Measurements from ENCODE around the gene KCNJ10.

Gene KCNJ10

DNA sequence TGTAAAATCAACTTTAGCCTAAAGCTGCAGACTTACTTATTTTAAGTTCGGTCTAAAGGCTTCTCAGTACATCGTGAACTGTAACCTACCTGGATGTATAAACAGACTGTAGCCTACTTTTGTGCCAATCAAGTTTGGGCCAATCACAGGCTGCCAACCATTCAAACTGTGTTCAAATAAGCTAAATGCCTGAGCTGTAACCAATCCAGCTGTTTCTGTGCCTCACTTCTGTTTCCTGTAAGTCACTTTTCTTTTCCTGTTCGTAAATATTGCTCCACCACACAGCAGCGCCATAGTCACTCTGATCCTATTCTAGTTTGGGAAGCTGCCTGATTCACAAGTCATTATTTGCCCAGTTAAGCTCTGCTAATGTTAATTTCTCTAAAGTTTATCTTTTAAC, 78.4 kb downstream of the KCNJ10 start:
- TF ChIP-seq, protein P1, sequence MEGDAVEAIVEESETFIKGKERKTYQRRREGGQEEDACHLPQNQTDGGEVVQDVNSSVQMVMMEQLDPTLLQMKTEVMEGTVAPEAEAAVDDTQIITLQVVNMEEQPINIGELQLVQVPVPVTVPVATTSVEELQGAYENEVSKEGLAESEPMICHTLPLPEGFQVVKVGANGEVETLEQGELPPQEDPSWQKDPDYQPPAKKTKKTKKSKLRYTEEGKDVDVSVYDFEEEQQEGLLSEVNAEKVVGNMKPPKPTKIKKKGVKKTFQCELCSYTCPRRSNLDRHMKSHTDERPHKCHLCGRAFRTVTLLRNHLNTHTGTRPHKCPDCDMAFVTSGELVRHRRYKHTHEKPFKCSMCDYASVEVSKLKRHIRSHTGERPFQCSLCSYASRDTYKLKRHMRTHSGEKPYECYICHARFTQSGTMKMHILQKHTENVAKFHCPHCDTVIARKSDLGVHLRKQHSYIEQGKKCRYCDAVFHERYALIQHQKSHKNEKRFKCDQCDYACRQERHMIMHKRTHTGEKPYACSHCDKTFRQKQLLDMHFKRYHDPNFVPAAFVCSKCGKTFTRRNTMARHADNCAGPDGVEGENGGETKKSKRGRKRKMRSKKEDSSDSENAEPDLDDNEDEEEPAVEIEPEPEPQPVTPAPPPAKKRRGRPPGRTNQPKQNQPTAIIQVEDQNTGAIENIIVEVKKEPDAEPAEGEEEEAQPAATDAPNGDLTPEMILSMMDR (IDR thresholded peaks at IDR 0.05; ENCODE audit: low read depth, low read length, missing control alignments): no peak
- no peak overlapping the region for H3K4me3 ChIP-seq (ENCODE audit: low read depth, low read length)
- H3K36me3 ChIP-seq (replicated peaks): no peaks in the 10 kb centered on the region
- H3K27me3 ChIP-seq (replicated peaks): peaks cover 2% of the 10 kb centered on the region
- in situ Hi-C loops (cut with HindIII; ENCODE audit: low pct_ligation_motif_present, low sequenced_read_pairs): no loop called here
- no peak for DNase-seq
- no peak overlapping the region for H3K27ac ChIP-seq

DNA sequence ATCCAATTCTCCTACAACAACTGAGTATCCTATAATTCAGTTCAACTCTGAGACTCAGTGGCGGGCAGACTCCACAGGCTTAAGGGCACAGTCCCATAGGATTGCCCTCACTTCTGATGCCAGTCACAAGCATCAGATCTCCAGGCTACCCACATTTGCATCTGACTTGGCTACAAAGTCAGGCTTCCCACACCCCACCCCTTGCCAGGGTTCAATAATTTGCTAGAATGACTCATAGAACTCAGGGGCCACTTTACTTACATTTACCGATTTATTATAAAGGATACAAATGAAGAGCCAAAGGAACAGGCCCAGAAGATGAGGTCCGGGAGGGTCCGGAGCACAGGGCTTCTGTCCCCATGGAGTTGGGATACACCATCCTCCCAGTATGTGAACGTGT, 80.0 kb downstream of the KCNJ10 start:
- TF ChIP-seq, protein P1 (IDR thresholded peaks at IDR 0.05; ENCODE audit: low read depth, low read length, missing control alignments): no peak

DNA sequence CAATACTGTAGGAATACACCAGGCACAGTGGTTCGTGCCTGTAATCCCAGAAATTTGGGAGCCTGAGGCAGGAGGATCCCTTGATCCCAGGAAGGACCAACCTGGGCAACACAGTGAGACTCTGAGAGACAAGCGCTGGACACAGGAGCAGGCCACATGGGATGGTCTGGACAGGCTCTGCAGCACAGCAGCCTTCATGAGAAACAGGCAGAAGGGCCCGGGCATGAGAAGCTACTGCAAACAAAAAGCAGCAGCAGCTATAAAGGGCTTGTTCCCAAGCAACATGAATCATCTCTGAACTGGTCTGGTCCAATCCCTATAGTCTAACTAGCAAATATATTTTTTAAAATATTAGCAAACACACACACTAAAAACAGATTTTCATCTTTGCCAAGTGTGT, 80.4 kb downstream of the KCNJ10 start:
- no peak overlapping the region for H3K27ac ChIP-seq
- in situ Hi-C loops (cut with HindIII; ENCODE audit: low pct_ligation_motif_present, low sequenced_read_pairs): no loop called here
- TF ChIP-seq, protein P1 (IDR thresholded peaks at IDR 0.05; ENCODE audit: low read depth, low read length, missing control alignments): no peak

More for the DNA sequence above, 80.0 kb downstream of the KCNJ10 start:
- no peak for DNase-seq
- Histone ChIP-seq H3K27me3 (replicated peaks) (peaks cover 2% of the 10 kb centered on the region), H3K4me3 (ENCODE audit: low read depth, low read length) (no peak overlapping the region), H3K27ac (no peak overlapping the region), H3K36me3 (replicated peaks) (no peaks in the 10 kb centered on the region)
- in situ Hi-C loops (cut with HindIII; ENCODE audit: low pct_ligation_motif_present, low sequenced_read_pairs): no loop called here

DNA sequence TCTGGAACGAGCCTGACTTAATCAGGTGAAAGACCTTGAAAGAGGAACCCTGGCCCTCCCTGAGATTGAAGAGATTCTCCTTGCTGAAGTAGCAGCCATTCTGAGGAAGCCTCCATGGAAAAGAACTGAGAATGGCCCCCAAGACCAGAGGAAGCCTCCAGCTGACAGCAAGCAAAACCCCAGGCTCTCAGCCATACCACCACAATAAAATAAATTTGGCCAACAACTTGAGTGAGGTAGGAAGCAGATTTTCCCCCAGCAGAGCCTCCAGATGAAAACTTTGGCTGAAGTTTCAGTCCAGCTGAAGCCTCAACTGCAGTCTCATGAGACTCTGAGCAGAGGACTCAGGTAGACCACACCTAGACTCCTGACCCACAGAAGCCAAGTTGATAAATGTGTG, 82.0 kb downstream of the KCNJ10 start:
- in situ Hi-C loops (cut with HindIII; ENCODE audit: low pct_ligation_motif_present, low sequenced_read_pairs): no loop called here
- DNase-seq: no peak
- TF ChIP-seq, protein P1 (IDR thresholded peaks at IDR 0.05; ENCODE audit: low read depth, low read length, missing control alignments): no peak
- H3K36me3 ChIP-seq (replicated peaks): no peaks in the 10 kb centered on the region
- peaks cover 4% of the 10 kb centered on the region for H3K27me3 ChIP-seq (replicated peaks)
- no peak overlapping the region for H3K4me3 ChIP-seq (ENCODE audit: low read depth, low read length)
- H3K27ac ChIP-seq: no peak overlapping the region

More for the DNA sequence above, 80.4 kb downstream of the KCNJ10 start:
- no peaks in the 10 kb centered on the region for H3K36me3 ChIP-seq (replicated peaks)
- H3K4me3 ChIP-seq (ENCODE audit: low read depth, low read length): no peak overlapping the region
- no peak for DNase-seq
- H3K27me3 ChIP-seq (replicated peaks): peaks cover 2% of the 10 kb centered on the region

DNA sequence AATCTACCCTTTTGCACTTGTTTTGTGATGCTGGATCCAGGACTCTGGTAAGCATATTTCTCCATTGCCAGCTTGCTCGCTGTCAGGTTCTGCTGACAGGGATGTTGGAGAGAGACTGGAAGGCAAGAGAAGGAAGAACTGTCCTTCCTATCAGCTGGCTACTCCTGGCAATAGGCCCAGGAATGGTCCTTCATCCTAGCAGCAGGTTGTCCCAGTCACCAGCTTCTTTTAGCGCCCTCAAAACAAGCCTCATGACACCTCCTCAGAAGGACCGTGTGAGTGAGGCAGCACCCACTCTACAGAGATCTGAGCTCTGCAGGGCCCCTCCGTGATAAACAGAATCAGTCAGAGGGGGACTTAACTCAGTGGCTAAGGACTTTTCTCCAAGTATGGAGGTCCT, 82.8 kb downstream of the KCNJ10 start:
- in situ Hi-C loops (cut with HindIII; ENCODE audit: low pct_ligation_motif_present, low sequenced_read_pairs): no loop called here
- Histone ChIP-seq H3K36me3 (replicated peaks) (no peaks in the 10 kb centered on the region), H3K27ac (no peak overlapping the region), H3K27me3 (replicated peaks) (peaks cover 4% of the 10 kb centered on the region), H3K4me3 (ENCODE audit: low read depth, low read length) (no peak overlapping the region)
- TF ChIP-seq, protein P1 (IDR thresholded peaks at IDR 0.05; ENCODE audit: low read depth, low read length, missing control alignments): no peak
- DNase-seq: no peak

DNA sequence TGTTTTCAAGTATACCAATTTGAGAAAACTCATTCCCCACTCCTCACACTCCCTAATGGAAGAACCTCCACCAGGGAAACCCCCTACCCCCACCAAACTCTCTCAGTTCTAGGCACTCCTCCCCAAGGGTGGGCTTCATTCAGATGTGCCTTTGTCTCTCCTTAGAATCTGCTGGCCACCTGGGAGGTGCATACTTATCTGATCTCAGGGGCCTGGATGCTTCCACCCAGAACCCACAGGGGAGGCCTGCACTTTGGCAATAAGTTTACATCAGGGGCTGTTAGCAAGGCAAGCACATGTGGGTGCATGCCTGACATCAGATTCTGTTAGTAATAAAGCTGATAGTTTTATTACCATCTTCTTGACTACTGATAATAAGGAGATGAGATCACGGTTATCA, 83.4 kb downstream of the KCNJ10 start:
- no peak for DNase-seq
- Histone ChIP-seq H3K27ac (no peak overlapping the region), H3K4me3 (ENCODE audit: low read depth, low read length) (no peak overlapping the region), H3K36me3 (replicated peaks) (no peaks in the 10 kb centered on the region), H3K27me3 (replicated peaks) (peaks cover 4% of the 10 kb centered on the region)
- TF ChIP-seq, protein P1 (IDR thresholded peaks at IDR 0.05; ENCODE audit: low read depth, low read length, missing control alignments): no peak
- in situ Hi-C loops (cut with HindIII; ENCODE audit: low pct_ligation_motif_present, low sequenced_read_pairs): no loop called here
